ENCODE results near the gene ABCC2. TPM values are rescaled to one million over a fixed set of nuclear protein-coding genes. Genes with fewer than 3 reads are reported as not detected.

ABCC2 gene
- total and polyA plus RNA-seq, 4 experiments from 2014 or later: 0.72 to 6.7 (median 3.8) TPM

GRCh38 chr10:99758211-99758891 is 24.1 kb upstream of the ABCC2 start:
- Mint-ChIP-seq H3K4me3 (no peak overlapping the region), H3K4me1 (no peaks in the 10 kb centered on the region), H3K27me3 (no peaks in the 10 kb centered on the region), H3K9me3 (peaks cover 0 to 8% (median 6%) of the 10 kb centered on the region in 8 donors), H3K36me3 (peaks cover 82 to 85% of the 10 kb centered on the region in 2 donors), H3K27ac (no peak overlapping the region)
- no peaks in the 10 kb centered on the region for H3K27me3 ChIP-seq (ENCODE audit: insufficient read depth, low read length)
- ChIA-PET CTCF (ENCODE audit: partially characterized antibody) (no interaction called here), POLR2A (ENCODE audit: partially characterized antibody) (no interaction called here)
- DNase-seq: no peak
- H3K4me3 ChIP-seq (ENCODE audit: low read length in 2 of 2): no peak overlapping the region
- H3K27ac ChIP-seq (ENCODE audit: low read depth, low read length): no peak overlapping the region
- H3K9me3 ChIP-seq (ENCODE audit: control insufficient read depth in 1 of 2, low read length in 2 of 2): no peaks in the 10 kb centered on the region
- H3K4me1 ChIP-seq (ENCODE audit: insufficient read depth, low read length): no peaks in the 10 kb centered on the region
- H3K36me3 ChIP-seq (ENCODE audit: insufficient read depth, low read length): peaks cover 58% of the 10 kb centered on the region
- intact Hi-C loops (cut with micrococcal nuclease): no loop called here

- H3K36me3 Mint-ChIP-seq: peaks cover 68 to 69% of the 10 kb centered on the region in 2 donors
- H3K27ac Mint-ChIP-seq: no peak overlapping the region
- no peaks in the 10 kb centered on the region for H3K27me3 Mint-ChIP-seq
- peaks cover 46% of the 10 kb centered on the region for H3K36me3 ChIP-seq (ENCODE audit: insufficient read depth, low read length)
- POLR2A ChIA-PET (ENCODE audit: partially characterized antibody): no interaction called here
- H3K4me3 ChIP-seq (ENCODE audit: low read length in 2 of 2): no peak overlapping the region
- H3K9me3 ChIP-seq (ENCODE audit: control insufficient read depth in 1 of 2, low read length in 2 of 2): no peaks in the 10 kb centered on the region
- H3K27me3 ChIP-seq (ENCODE audit: insufficient read depth, low read length): no peaks in the 10 kb centered on the region
- H3K4me1 Mint-ChIP-seq: no peaks in the 10 kb centered on the region
- DNase-seq: no peak
- CTCF ChIA-PET (ENCODE audit: partially characterized antibody): no interaction called here
- no peak overlapping the region for H3K4me3 Mint-ChIP-seq
- H3K9me3 Mint-ChIP-seq: peaks cover 0 to 10% (median 7%) of the 10 kb centered on the region in 8 donors
- H3K4me1 ChIP-seq (ENCODE audit: insufficient read depth, low read length): no peaks in the 10 kb centered on the region
- H3K27ac ChIP-seq (ENCODE audit: low read depth, low read length): no peak overlapping the region
- intact Hi-C loops (cut with micrococcal nuclease): no loop called here
These were observed 22.1 kb upstream of the ABCC2 start for GRCh38 chr10:99760321-99760720.

- H3K27me3 Mint-ChIP-seq: no peaks in the 10 kb centered on the region
- peaks cover 36% of the 10 kb centered on the region for H3K36me3 ChIP-seq (ENCODE audit: insufficient read depth, low read length)
- H3K36me3 Mint-ChIP-seq: peaks cover 58 to 59% of the 10 kb centered on the region in 2 donors
- H3K4me3 Mint-ChIP-seq: no peak overlapping the region
- H3K27ac Mint-ChIP-seq: no peak overlapping the region
- ChIA-PET POLR2A (ENCODE audit: partially characterized antibody) (no interaction called here), CTCF (ENCODE audit: partially characterized antibody) (no interaction called here)
- H3K27ac ChIP-seq (ENCODE audit: low read depth, low read length): no peak overlapping the region
- H3K9me3 Mint-ChIP-seq: peaks cover 0 to 10% (median 8%) of the 10 kb centered on the region in 8 donors
- no peaks in the 10 kb centered on the region for H3K9me3 ChIP-seq (ENCODE audit: control insufficient read depth in 1 of 2, low read length in 2 of 2)
- no peaks in the 10 kb centered on the region for H3K27me3 ChIP-seq (ENCODE audit: insufficient read depth, low read length)
- intact Hi-C loops (cut with micrococcal nuclease): no loop called here
- no peaks in the 10 kb centered on the region for H3K4me1 Mint-ChIP-seq
- no peak for DNase-seq
- no peaks in the 10 kb centered on the region for H3K4me1 ChIP-seq (ENCODE audit: insufficient read depth, low read length)
- no peak overlapping the region for H3K4me3 ChIP-seq (ENCODE audit: low read length in 2 of 2)
These were observed 21.1 kb upstream of the ABCC2 start for GRCh38 chr10:99761365-99761764.

- Mint-ChIP-seq H3K4me3 (no peak overlapping the region), H3K9me3 (peaks cover 0 to 16% (median 7%) of the 10 kb centered on the region in 8 donors), H3K36me3 (peaks cover 19 to 21% of the 10 kb centered on the region in 2 donors), H3K4me1 (no peaks in the 10 kb centered on the region), H3K27ac (no peak overlapping the region), H3K27me3 (no peaks in the 10 kb centered on the region)
- no peak for DNase-seq
- intact Hi-C loops (cut with micrococcal nuclease): no loop called here
- Histone ChIP-seq H3K27ac (ENCODE audit: low read depth, low read length) (no peak overlapping the region), H3K4me3 (ENCODE audit: low read length in 2 of 2) (no peak overlapping the region), H3K27me3 (ENCODE audit: insufficient read depth, low read length) (no peaks in the 10 kb centered on the region), H3K4me1 (ENCODE audit: insufficient read depth, low read length) (no peaks in the 10 kb centered on the region), H3K9me3 (ENCODE audit: control insufficient read depth in 1 of 2, low read length in 2 of 2) (no peaks in the 10 kb centered on the region), H3K36me3 (ENCODE audit: insufficient read depth, low read length) (peaks cover 4% of the 10 kb centered on the region)
- ChIA-PET CTCF (ENCODE audit: partially characterized antibody) (no interaction called here), POLR2A (ENCODE audit: partially characterized antibody) (no interaction called here)
These were observed 16.7 kb upstream of the ABCC2 start for GRCh38 chr10:99765672-99766301.

DNA sequence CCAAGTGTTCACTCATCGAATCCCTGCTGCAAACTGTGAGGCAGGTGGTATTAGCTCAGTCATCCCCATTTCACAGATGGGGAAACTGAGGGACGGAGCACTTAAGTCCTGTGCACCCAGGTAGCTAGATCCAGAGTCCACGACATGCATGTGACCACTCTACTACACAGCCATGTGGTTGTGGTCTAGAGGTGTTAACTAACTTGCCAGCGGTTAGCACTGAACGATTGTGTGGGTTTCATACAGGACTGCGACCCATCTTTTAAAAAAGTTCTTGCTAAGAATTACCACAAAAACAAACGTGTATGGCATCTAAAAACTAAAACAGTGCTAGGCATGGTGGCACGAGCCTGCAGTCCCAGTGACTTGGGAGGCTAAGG is 16.1 kb upstream of the ABCC2 start:
- DNase-seq: peak in 2 of 5 donors; percentile 5 to 6
- Histone ChIP-seq H3K4me1 (ENCODE audit: insufficient read depth, low read length) (no peaks in the 10 kb centered on the region), H3K27me3 (ENCODE audit: insufficient read depth, low read length) (no peaks in the 10 kb centered on the region), H3K27ac (ENCODE audit: low read depth, low read length) (no peak overlapping the region), H3K9me3 (ENCODE audit: control insufficient read depth in 1 of 2, low read length in 2 of 2) (no peaks in the 10 kb centered on the region), H3K36me3 (ENCODE audit: insufficient read depth, low read length) (peaks cover under 1% of the 10 kb centered on the region), H3K4me3 (ENCODE audit: low read length in 2 of 2) (no peak overlapping the region)
- peaks cover 0 to 16% (median 7%) of the 10 kb centered on the region in 8 donors for H3K9me3 Mint-ChIP-seq
- peaks cover 15 to 18% of the 10 kb centered on the region in 2 donors for H3K36me3 Mint-ChIP-seq
- CTCF ChIA-PET (ENCODE audit: partially characterized antibody): no interaction called here
- intact Hi-C loops (cut with micrococcal nuclease): no loop called here
- POLR2A ChIA-PET (ENCODE audit: partially characterized antibody): no interaction called here
- H3K4me1 Mint-ChIP-seq: no peaks in the 10 kb centered on the region
- no peaks in the 10 kb centered on the region for H3K27me3 Mint-ChIP-seq
- no peak overlapping the region for H3K27ac Mint-ChIP-seq
- no peak overlapping the region for H3K4me3 Mint-ChIP-seq

- no peak for DNase-seq
- ChIA-PET POLR2A (ENCODE audit: partially characterized antibody) (no interaction called here), CTCF (ENCODE audit: partially characterized antibody) (no interaction called here)
- no peaks in the 10 kb centered on the region for H3K9me3 ChIP-seq (ENCODE audit: control insufficient read depth in 1 of 2, low read length in 2 of 2)
- Mint-ChIP-seq H3K27ac (no peak overlapping the region), H3K36me3 (peaks cover 3 to 7% of the 10 kb centered on the region in 2 donors), H3K9me3 (peaks cover 0 to 9% (median 3%) of the 10 kb centered on the region in 8 donors), H3K27me3 (no peaks in the 10 kb centered on the region), H3K4me1 (no peaks in the 10 kb centered on the region), H3K4me3 (no peak overlapping the region)
- H3K36me3 ChIP-seq (ENCODE audit: insufficient read depth, low read length): no peaks in the 10 kb centered on the region
- intact Hi-C loops (cut with micrococcal nuclease): no loop called here
- H3K4me3 ChIP-seq (ENCODE audit: low read length in 2 of 2): no peak overlapping the region
- H3K27ac ChIP-seq (ENCODE audit: low read depth, low read length): no peak overlapping the region
- H3K27me3 ChIP-seq (ENCODE audit: insufficient read depth, low read length): no peaks in the 10 kb centered on the region
- H3K4me1 ChIP-seq (ENCODE audit: insufficient read depth, low read length): no peaks in the 10 kb centered on the region
These were observed 14.5 kb upstream of the ABCC2 start for GRCh38 chr10:99767901-99768300.

DNA sequence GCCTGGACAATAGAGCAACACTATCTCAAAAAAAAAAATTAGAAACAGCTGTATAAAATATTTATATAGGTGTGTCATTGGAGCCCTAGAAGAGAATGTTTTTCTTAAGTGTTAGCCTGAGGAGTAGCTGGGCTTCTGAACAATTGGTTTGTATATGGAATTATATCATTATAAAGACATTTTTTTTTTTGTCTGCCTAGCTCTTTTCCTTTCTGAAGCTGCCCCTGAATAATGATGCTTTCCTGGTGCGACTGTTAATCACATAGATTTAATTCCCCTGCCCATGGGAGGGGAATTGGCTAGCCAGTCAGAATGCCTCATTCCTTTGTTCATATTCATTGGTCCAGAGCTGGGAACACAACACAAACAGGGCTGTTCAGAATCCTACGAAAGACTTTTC is 13.9 kb upstream of the ABCC2 start:
- CTCF ChIA-PET (ENCODE audit: partially characterized antibody): interaction anchor here (1.4 kb wide), 1 partner anchor 20 kb away, joined by 3 read pairs; no protein-coding TSS in a partner anchor
- no peak overlapping the region for H3K4me3 Mint-ChIP-seq
- no peak overlapping the region for H3K27ac ChIP-seq (ENCODE audit: low read depth, low read length)
- intact Hi-C loops (cut with micrococcal nuclease): no loop called here
- H3K27me3 Mint-ChIP-seq: no peaks in the 10 kb centered on the region
- H3K4me1 Mint-ChIP-seq: no peaks in the 10 kb centered on the region
- POLR2A ChIA-PET (ENCODE audit: partially characterized antibody): no interaction called here
- H3K36me3 Mint-ChIP-seq: peaks cover 0 to 4% of the 10 kb centered on the region in 2 donors
- H3K27me3 ChIP-seq (ENCODE audit: insufficient read depth, low read length): no peaks in the 10 kb centered on the region
- H3K9me3 ChIP-seq (ENCODE audit: control insufficient read depth in 1 of 2, low read length in 2 of 2): no peaks in the 10 kb centered on the region
- no peaks in the 10 kb centered on the region for H3K4me1 ChIP-seq (ENCODE audit: insufficient read depth, low read length)
- peaks cover 0 to 6% (median 2%) of the 10 kb centered on the region in 8 donors for H3K9me3 Mint-ChIP-seq
- H3K27ac Mint-ChIP-seq: no peak overlapping the region
- no peaks in the 10 kb centered on the region for H3K36me3 ChIP-seq (ENCODE audit: insufficient read depth, low read length)
- no peak for DNase-seq
- no peak overlapping the region for H3K4me3 ChIP-seq (ENCODE audit: low read length in 2 of 2)

Data from CD4-positive, alpha-beta memory T cell (primary cell).